ENCODE measurements around the gene GTF2F1. TPM values are rescaled to one million over a fixed set of nuclear protein-coding genes. Genes with fewer than 3 reads are reported as not detected.
"Not testable (repeated sequence)": the region's sequence is repeated elsewhere in the genome, so short reads cannot be mapped to it uniquely, and the experiment has no call there.

GTF2F1 gene
- total and polyA plus RNA-seq, 7 donors, result 34.9 to 78.3 (median 48.2) TPM

DNA sequence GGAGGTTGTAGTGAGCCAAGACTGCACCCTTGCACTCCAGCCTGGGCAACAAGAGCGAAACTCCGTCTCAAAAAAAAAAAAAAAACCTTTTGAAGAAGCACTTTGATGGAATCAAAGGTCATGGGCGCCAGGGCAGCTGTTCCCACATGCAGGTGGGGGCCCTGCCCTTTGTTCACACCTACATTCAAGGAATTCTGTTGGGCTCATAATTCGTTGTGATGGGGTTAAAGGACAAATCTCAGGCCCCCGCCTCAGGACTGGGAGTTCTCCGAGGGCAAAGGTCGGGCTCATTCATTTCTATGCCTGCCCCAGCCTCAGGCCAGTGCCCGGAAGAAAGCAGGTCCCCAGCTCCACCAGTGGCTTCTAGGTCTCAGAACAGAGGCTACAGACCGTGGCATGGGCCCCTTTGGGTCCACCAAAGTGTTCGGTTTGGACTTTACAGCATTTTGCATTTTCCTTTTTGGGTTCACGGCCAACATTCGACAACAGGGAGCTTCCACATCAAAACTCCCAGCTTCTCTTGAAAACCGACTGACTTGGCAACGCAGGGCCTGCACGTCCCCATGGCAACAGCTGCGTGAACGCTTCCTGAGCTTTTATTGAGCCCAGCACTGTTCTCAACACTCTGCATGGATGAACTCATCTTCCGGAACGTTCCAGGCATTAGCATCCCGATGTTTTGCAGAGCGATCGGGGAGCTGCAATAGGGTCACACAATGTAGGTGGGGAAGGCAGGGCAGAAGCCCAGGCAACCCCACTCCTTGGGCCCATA, 10.1 kb upstream of the GTF2F1 start:
- Histone ChIP-seq H3K27me3 (no peaks in the 10 kb centered on the region), H3K4me3 (no peak overlapping the region), H3K9me3 (no peaks in the 10 kb centered on the region), H3K36me3 (no peaks in the 10 kb centered on the region), H3K4me1 (no peaks in the 10 kb centered on the region), H3K27ac (no peak overlapping the region)
- peak; percentile 63 for DNase-seq
- TF ChIP-seq POLR2AphosphoS5 (IDR thresholded peaks at IDR 0.05), result no peak
- 10 to 49% methylated on average over 22 of the region's 22 CpGs for WGBS, 2 donors
- intact Hi-C loops (cut with DNase I), result no loop called here

DNA sequence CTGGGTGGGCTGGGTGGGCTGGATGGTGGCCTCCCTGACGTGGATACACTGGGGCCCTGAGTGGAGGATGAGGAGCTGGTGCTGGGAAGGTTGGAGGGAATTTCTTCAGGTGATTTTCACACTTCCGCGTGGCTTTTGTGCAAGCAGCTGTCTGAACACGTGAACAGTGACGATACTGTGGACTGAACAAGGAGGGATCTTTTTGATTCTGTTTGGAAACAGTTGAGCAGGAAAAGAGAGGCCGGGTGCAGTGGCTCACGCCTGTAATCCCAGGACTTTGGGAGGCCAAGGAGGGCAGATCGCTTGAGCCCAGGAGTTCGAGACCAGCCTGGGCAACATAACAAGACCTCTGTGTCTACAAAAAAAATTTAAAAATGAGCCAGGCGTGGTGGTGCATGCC, 9.1 kb upstream of the GTF2F1 start:
- intact Hi-C loops (cut with DNase I), result no loop called here
- TF ChIP-seq POLR2A (IDR thresholded peaks at IDR 0.05) (no peak), POLR2AphosphoS5 (IDR thresholded peaks at IDR 0.05) (no peak), EP300 (IDR thresholded peaks at IDR 0.05) (no peak)
- TF ChIP-seq, protein P1, sequence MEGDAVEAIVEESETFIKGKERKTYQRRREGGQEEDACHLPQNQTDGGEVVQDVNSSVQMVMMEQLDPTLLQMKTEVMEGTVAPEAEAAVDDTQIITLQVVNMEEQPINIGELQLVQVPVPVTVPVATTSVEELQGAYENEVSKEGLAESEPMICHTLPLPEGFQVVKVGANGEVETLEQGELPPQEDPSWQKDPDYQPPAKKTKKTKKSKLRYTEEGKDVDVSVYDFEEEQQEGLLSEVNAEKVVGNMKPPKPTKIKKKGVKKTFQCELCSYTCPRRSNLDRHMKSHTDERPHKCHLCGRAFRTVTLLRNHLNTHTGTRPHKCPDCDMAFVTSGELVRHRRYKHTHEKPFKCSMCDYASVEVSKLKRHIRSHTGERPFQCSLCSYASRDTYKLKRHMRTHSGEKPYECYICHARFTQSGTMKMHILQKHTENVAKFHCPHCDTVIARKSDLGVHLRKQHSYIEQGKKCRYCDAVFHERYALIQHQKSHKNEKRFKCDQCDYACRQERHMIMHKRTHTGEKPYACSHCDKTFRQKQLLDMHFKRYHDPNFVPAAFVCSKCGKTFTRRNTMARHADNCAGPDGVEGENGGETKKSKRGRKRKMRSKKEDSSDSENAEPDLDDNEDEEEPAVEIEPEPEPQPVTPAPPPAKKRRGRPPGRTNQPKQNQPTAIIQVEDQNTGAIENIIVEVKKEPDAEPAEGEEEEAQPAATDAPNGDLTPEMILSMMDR (IDR thresholded peaks at IDR 0.05), result no peak
- WGBS, 2 donors, result 38 to 81% methylated on average over 10 of the region's 10 CpGs
- H3K36me3 ChIP-seq, result no peaks in the 10 kb centered on the region
- no peaks in the 10 kb centered on the region for H3K27me3 ChIP-seq
- no peaks in the 10 kb centered on the region for H3K4me1 ChIP-seq
- no peak overlapping the region for H3K27ac ChIP-seq
- no peak overlapping the region for H3K4me3 ChIP-seq
- DNase-seq, result no peak
- no peaks in the 10 kb centered on the region for H3K9me3 ChIP-seq

DNA sequence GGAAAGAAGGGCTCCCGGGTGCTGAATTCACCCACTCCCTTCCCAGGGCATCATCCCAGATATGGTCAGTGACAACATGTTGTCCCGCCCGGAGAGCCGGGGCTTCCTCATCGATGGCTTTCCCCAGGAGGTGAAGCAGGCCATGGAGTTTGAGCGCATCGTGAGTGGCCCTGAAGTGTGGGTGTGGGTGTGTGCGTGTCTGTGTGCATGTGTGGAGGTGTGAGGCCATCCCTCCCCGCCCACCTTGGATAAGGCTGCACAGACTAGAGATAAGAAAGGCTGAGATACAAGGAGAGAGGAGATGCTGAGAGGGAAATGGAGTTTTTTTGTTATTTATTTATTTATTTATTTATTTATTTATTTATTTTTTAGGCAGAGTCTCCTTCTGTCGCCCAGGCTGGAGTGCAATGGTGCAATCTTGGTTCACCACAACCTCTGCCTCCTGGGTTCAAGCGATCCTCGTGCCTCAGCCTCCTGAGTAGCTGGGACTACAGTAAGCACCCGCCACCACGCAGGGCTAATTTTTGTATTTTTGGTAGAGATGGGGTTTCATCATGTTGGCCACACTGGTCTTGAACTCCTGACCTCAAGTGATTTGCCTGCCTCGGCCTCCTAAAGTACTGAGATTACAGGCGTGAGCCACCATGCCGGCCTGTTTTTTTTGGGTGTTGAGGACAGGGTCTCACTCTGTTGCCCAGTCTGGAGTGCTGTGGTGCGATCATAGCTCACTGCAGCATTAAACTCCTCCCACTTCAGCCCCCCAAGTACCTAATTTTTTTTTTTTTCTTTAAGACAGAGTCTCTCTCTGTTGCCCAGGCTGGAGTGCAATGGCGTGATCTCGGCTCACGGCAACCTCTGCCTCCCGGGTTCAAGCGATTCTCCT, 7.3 kb upstream of the GTF2F1 start:
- H3K4me1 ChIP-seq; H3K9me3 ChIP-seq; intact Hi-C loops (cut with DNase I); DNase-seq; H3K4me3 ChIP-seq; H3K36me3 ChIP-seq; H3K27me3 ChIP-seq; H3K27ac ChIP-seq: not testable (repeated sequence)
- 92 to 93% methylated on average over 23 of the region's 23 CpGs for WGBS, 2 donors

DNA sequence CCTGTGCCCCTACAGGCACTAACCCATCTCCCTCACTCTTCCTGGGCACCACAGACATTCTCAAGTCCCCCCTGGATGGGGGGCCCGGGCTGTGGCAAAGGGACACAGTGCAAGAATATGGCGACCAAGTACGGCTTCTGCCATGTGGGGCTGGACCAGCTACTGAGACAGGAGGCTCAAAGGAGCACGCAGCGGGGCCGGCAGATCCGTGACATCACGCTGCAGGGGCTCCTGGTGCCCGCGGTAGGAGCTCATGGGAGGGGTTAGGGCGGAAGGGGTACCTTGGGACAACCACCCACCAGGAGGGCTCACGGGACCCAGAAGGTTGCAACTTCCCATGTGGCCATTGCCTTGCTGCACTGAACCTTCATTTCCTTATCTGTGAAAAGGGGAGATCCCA, 3.3 kb upstream of the GTF2F1 start:
- 96% methylated on average over 12 of the region's 12 CpGs for WGBS, 2 donors
- Histone ChIP-seq H3K4me3 (no peak overlapping the region), H3K4me1 (peaks cover 0 to 17% (median 12%) of the 10 kb centered on the region in 4 donors), H3K36me3 (no peaks in the 10 kb centered on the region), H3K27ac (no peak overlapping the region), H3K27me3 (no peaks in the 10 kb centered on the region), H3K9me3 (no peaks in the 10 kb centered on the region)
- TF ChIP-seq POLR2A (IDR thresholded peaks at IDR 0.05) (no peak), EP300 (IDR thresholded peaks at IDR 0.05) (no peak), POLR2AphosphoS5 (IDR thresholded peaks at IDR 0.05) (no peak)
- TF ChIP-seq, protein P1 (IDR thresholded peaks at IDR 0.05), result no peak
- intact Hi-C loops (cut with DNase I), result no loop called here
- DNase-seq, result no peak

DNA sequence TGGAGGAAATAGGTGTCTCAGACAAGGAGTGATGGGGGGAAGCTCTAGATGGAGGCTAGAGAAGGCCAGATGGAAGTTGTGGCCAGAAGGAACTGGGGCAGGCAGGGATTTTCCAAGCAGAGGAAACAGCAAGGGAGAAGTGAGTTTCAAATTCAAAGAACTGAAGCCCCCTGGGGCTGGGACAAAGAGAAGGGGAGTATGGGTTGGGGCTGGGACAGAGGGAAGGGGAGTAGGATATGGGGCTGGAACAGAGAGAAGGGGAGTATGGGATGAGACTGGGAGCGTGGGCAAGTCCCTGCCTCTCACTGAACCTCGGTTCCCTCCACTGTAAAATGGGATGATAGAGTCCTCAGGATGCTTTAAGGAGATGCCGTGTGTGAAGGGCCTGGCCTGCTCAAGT, 1.9 kb upstream of the GTF2F1 start:
- Histone ChIP-seq H3K4me1 (peaks cover 0 to 17% (median 12%) of the 10 kb centered on the region in 4 donors), H3K9me3 (no peaks in the 10 kb centered on the region), H3K27ac (no peak overlapping the region), H3K27me3 (no peaks in the 10 kb centered on the region), H3K4me3 (no peak overlapping the region), H3K36me3 (peaks cover 0 to 4% (median under 1%) of the 10 kb centered on the region in 4 donors)
- intact Hi-C loops (cut with DNase I), result no loop called here
- no peak for DNase-seq
- TF ChIP-seq, protein P1 (IDR thresholded peaks at IDR 0.05), result no peak
- TF ChIP-seq POLR2AphosphoS5 (IDR thresholded peaks at IDR 0.05) (no peak), EP300 (IDR thresholded peaks at IDR 0.05) (no peak), POLR2A (IDR thresholded peaks at IDR 0.05) (no peak)
- 92 to 93% methylated on average over 3 of the region's 3 CpGs for WGBS, 2 donors
